ENCODE measurements around the gene SPOCK1.

SPOCK1 gene

GRCh38 chr5:137055271-137055872 is 443.8 kb downstream of the SPOCK1 start:
- no peak for ATAC-seq

- no peak for ATAC-seq
These were observed 444.3 kb downstream of the SPOCK1 start for GRCh38 chr5:137054792-137055191.

- no peak for ATAC-seq
These were observed 444.8 kb downstream of the SPOCK1 start for GRCh38 chr5:137054335-137054734.

- ATAC-seq = no peak
These were observed 448.0 kb downstream of the SPOCK1 start for GRCh38 chr5:137051161-137051560.

GRCh38 chr5:137040641-137041340 is 458.3 kb downstream of the SPOCK1 start:
- no peak for ATAC-seq

- ATAC-seq = no peak
These were observed 459.1 kb downstream of the SPOCK1 start for GRCh38 chr5:137040024-137040423.

GRCh38 chr5:137037848-137038247 is 461.3 kb downstream of the SPOCK1 start:
- no peak for ATAC-seq

- no peak for ATAC-seq
These were observed 462.5 kb downstream of the SPOCK1 start for GRCh38 chr5:137036640-137037039.

- ATAC-seq = no peak
These were observed 463.6 kb downstream of the SPOCK1 start for GRCh38 chr5:137035480-137035878.

- ATAC-seq = no peak
These were observed 464.2 kb downstream of the SPOCK1 start for GRCh38 chr5:137034764-137035479.

GRCh38 chr5:137034213-137034612 is 464.9 kb downstream of the SPOCK1 start:
- no peak for ATAC-seq

GRCh38 chr5:137032929-137033328 is 466.2 kb downstream of the SPOCK1 start:
- ATAC-seq = no peak

GRCh38 chr5:137027758-137028157 is 471.4 kb downstream of the SPOCK1 start:
- no peak for ATAC-seq

- ATAC-seq = no peak
These were observed 472.8 kb downstream of the SPOCK1 start for GRCh38 chr5:137026296-137026695.

- no peak for ATAC-seq
These were observed 475.1 kb downstream of the SPOCK1 start for GRCh38 chr5:137024044-137024443.

- ATAC-seq = no peak
These were observed 475.8 kb downstream of the SPOCK1 start for GRCh38 chr5:137023371-137023770.

GRCh38 chr5:137022725-137023124 is 476.4 kb downstream of the SPOCK1 start:
- ATAC-seq = no peak

- no peak for ATAC-seq
These were observed 477.1 kb downstream of the SPOCK1 start for GRCh38 chr5:137022043-137022442.

- ATAC-seq = no peak
These were observed 479.9 kb downstream of the SPOCK1 start for GRCh38 chr5:137019229-137019628.

GRCh38 chr5:137016783-137017324 is 482.3 kb downstream of the SPOCK1 start:
- ATAC-seq = no peak

GRCh38 chr5:137015540-137016116 is 483.5 kb downstream of the SPOCK1 start:
- ATAC-seq = no peak

GRCh38 chr5:137014731-137015130 is 484.4 kb downstream of the SPOCK1 start:
- ATAC-seq = no peak

GRCh38 chr5:137010226-137010625 is 488.9 kb downstream of the SPOCK1 start:
- ATAC-seq = no peak
